H9 (cell line): ENCODE results near the gene MSI2. TPM values are rescaled to one million over a fixed set of nuclear protein-coding genes. Genes with fewer than 3 reads are reported as not detected.

Experiments
- DNase-seq: peaks from one replicate; pipeline ENCODE4 v3.0.0-alpha.2; 2017
- H2AFZ ChIP-seq: one replicate; pipeline ENCODE4 v1.6.1; 2013; ENCODE audit warnings: mild to moderate bottlenecking, low read length, control low read depth, moderate library complexity
- H2AK5ac ChIP-seq: 2 replicates; pipeline ENCODE4 v1.6.1; 2013; ENCODE audit warnings: low read length, control low read depth, mixed read lengths; ENCODE audit not compliant: insufficient read length
- H2BK120ac ChIP-seq: one replicate; pipeline ENCODE4 v1.6.1; 2013; ENCODE audit warnings: low read depth, mild to moderate bottlenecking, low read length, control low read depth, inconsistent platforms; ENCODE audit not compliant: poor library complexity, severe bottlenecking
- H2BK12ac ChIP-seq: 2 replicates; pipeline ENCODE4 v1.6.1; 2013; ENCODE audit warnings: low read length, control low read depth, mixed read lengths, low read depth; ENCODE audit not compliant: insufficient read length
- H2BK15ac ChIP-seq: 2 replicates; pipeline ENCODE4 v1.6.1; 2013; ENCODE audit warnings: low read depth, low read length, control low read depth
- H2BK20ac ChIP-seq: one replicate; pipeline ENCODE4 v1.6.1; 2013; ENCODE audit warnings: low read depth, mild to moderate bottlenecking, low read length, control low read depth, inconsistent platforms; ENCODE audit not compliant: poor library complexity, severe bottlenecking
- H2BK5ac ChIP-seq: 2 replicates; pipeline ENCODE4 v1.6.1; 2013; ENCODE audit warnings: low read length, control low read depth, mixed read lengths; ENCODE audit not compliant: insufficient read length
- H3K14ac ChIP-seq: 2 replicates; pipeline ENCODE4 v1.6.1; 2013; ENCODE audit warnings: low read length, control low read depth; ENCODE audit not compliant: insufficient read depth
- H3K18ac ChIP-seq: 2 replicates; pipeline ENCODE4 v1.6.1; 2013; ENCODE audit warnings: low read depth, mild to moderate bottlenecking, mixed read lengths, low read length, control low read depth; ENCODE audit not compliant: insufficient read length
- H3K23ac ChIP-seq: 2 replicates; pipeline ENCODE4 v1.6.1; 2013; ENCODE audit warnings: low read length, control low read depth, mixed read lengths, low read depth; ENCODE audit not compliant: insufficient read length
- H3K23me2 ChIP-seq: 2 replicates; pipeline ENCODE4 v1.6.1; 2013; ENCODE audit warnings: low read depth, mild to moderate bottlenecking, mixed read lengths, low read length, control low read depth; ENCODE audit not compliant: insufficient read length, poor library complexity, severe bottlenecking
- H3K27ac ChIP-seq: 2 replicates; pipeline ENCODE4 v1.5.1; 2013; ENCODE audit warnings: low read length, control low read depth, mixed read lengths, low read depth; ENCODE audit not compliant: insufficient read length
- H3K27me3 ChIP-seq: 2 replicates; pipeline ENCODE4 v1.6.1; 2013; ENCODE audit warnings: low read length, control low read depth, inconsistent platforms; ENCODE audit not compliant: insufficient read depth
- H3K4ac ChIP-seq: 2 replicates; pipeline ENCODE4 v1.6.1; 2013; ENCODE audit warnings: low read depth, mild to moderate bottlenecking, control low read depth, inconsistent platforms, low read length, moderate library complexity
- H3K4me1 ChIP-seq: 2 replicates; pipeline ENCODE4 v1.6.1; 2013; ENCODE audit warnings: low read length, control low read depth, inconsistent platforms; ENCODE audit not compliant: insufficient read depth
- H3K4me2 ChIP-seq: 2 replicates; pipeline ENCODE4 v1.6.1; 2013; ENCODE audit warnings: low read length, control low read depth, mixed read lengths; ENCODE audit not compliant: insufficient read length, insufficient read depth
- H3K56ac ChIP-seq: 2 replicates; pipeline ENCODE4 v1.6.1; 2013; ENCODE audit warnings: low read depth, mild to moderate bottlenecking, mixed read lengths, low read length, control low read depth; ENCODE audit not compliant: insufficient read length
- H3K79me1 ChIP-seq: 2 replicates; pipeline ENCODE4 v1.6.1; 2013; ENCODE audit warnings: low read depth, mild to moderate bottlenecking, moderate library complexity, low read length, control low read depth, inconsistent platforms; ENCODE audit not compliant: insufficient read depth, poor library complexity, severe bottlenecking
- H3K79me2 ChIP-seq: 2 replicates; pipeline ENCODE4 v1.6.1; 2013; ENCODE audit warnings: low read length, control low read depth, inconsistent platforms; ENCODE audit not compliant: insufficient read depth
- H3K9ac ChIP-seq: 2 replicates; pipeline ENCODE4 v1.6.1; 2013; ENCODE audit warnings: low read length, control low read depth, mixed read lengths; ENCODE audit not compliant: insufficient read length; ENCODE audit errors: extremely low read depth
- H3K9me3 ChIP-seq: one replicate; pipeline ENCODE4 v1.6.1; 2013; ENCODE audit warnings: low read depth, low read length, inconsistent platforms; ENCODE audit not compliant: control insufficient read depth
- H3T11ph ChIP-seq: one replicate; pipeline ENCODE4 v1.6.1; 2013; ENCODE audit warnings: mild to moderate bottlenecking, low read length, control low read depth, inconsistent platforms
- H4K20me1 ChIP-seq: one replicate; pipeline ENCODE4 v1.6.1; 2013; ENCODE audit not compliant: control insufficient read depth, insufficient read length, insufficient read depth
- H4K5ac ChIP-seq: 2 replicates; pipeline ENCODE4 v1.6.1; 2013; ENCODE audit warnings: low read depth, mild to moderate bottlenecking, mixed read lengths, low read length, control low read depth; ENCODE audit not compliant: insufficient read length
- H4K8ac ChIP-seq: replicated peaks from 2 replicates; pipeline ENCODE4 v1.6.1; 2013; ENCODE audit warnings: low read length, control low read depth, mixed read lengths, low read depth; ENCODE audit not compliant: insufficient read length
- H4K91ac ChIP-seq: 2 replicates; pipeline ENCODE4 v1.6.1; 2013; ENCODE audit warnings: low read depth, mild to moderate bottlenecking, moderate library complexity, mixed read lengths, low read length, control low read depth; ENCODE audit not compliant: insufficient read length
- H3K27ac Mint-ChIP-seq, 3 experiments: 2 replicates in 2 of 3; 3 replicates in 1 of 3; pipeline ENCODE4 v1.8.0; 2020 to 2021; ENCODE audit warnings: mixed read lengths in 3 of 3, mild to moderate bottlenecking in 1 of 3, moderate library complexity in 1 of 3
- H3K27me3 Mint-ChIP-seq: 2 replicates; pipeline ENCODE4 v1.8.0; 2021; ENCODE audit warnings: low read depth, mild to moderate bottlenecking, moderate library complexity, mixed read lengths
- H3K36me3 Mint-ChIP-seq, 3 experiments: 2 replicates in 2 of 3; 3 replicates in 1 of 3; pipeline ENCODE4 v1.8.0; 2020 to 2021; ENCODE audit warnings: low read depth in 3 of 3, mixed read lengths in 3 of 3; ENCODE audit not compliant: insufficient read depth in 1 of 3
- H3K4me1 Mint-ChIP-seq, 2 experiments: 2 replicates each; pipeline ENCODE4 v1.8.0; 2020; ENCODE audit warnings: mixed read lengths in 2 of 2
- H3K4me3 Mint-ChIP-seq, 2 experiments: 2 replicates in 1 of 2; 3 replicates in 1 of 2; pipeline ENCODE4 v1.8.0; 2020 to 2021; ENCODE audit warnings: mild to moderate bottlenecking in 2 of 2, mixed read lengths in 2 of 2, moderate library complexity in 1 of 2
- H3K9me3 Mint-ChIP-seq, 2 experiments: 2 replicates in 1 of 2; 3 replicates in 1 of 2; pipeline ENCODE4 v1.8.0; 2020; ENCODE audit warnings: mild to moderate bottlenecking in 2 of 2, mixed read lengths in 2 of 2, moderate library complexity in 1 of 2
- WGBS: extraction: QIAGEN DNeasy Blood & Tissue Kit; methylation state at CpG from one replicate; pipeline ENCODE4 v1.1.7; 2013; ENCODE audit warnings: missing lambda C conversion rate, low lambda C conversion rate, mixed read lengths; ENCODE audit not compliant: insufficient read length; ENCODE audit errors: extremely low coverage; 5-methylcytosine and 5-hydroxymethylcytosine counted together
- total RNA-seq: library from RNA; stranded (reverse); gene quantifications from 2 replicates; pipeline ENCODE4 v1.2.1, GENCODE V29; 2021
- TF ChIP-seq, protein P1 (sequence below): fragments of 200-600 bp; sonication (generic); conservative IDR thresholded peaks from 3 replicates; pipeline ENCODE4 v1.8.0; 2021; ENCODE audit warnings: antibody characterized with exemption, mild to moderate bottlenecking

MSI2 gene
- total RNA-seq, 1 experiment from 2014 or later: 98.5 TPM

DNA sequence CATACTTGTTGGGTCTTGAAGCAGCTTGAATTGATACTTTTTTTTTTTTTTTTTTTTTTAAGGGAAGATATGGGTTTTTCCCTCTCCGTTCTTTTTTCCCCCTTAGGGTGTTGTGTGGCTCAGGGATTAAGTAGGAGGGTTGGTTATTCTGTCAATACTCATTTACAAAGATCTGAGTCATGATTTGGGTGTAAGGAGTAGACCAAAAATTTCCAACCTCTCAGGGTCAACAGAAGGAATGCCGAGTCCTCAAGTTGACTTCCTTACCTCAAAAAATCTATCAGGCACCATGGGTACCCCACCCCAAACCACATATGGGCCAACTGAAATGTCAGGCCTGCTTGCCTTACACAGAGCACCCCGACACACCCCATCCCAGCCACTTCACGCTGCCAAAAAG, 258.3 kb downstream of the MSI2 start:
- H3K36me3 Mint-ChIP-seq: peaks cover 0 to 10% (median 5%) of the 10 kb centered on the region in 3 experiments; a peak in 4 of 7 replicates
- Histone ChIP-seq H2BK120ac (no peak overlapping the region), H4K5ac (no peak overlapping the region), H3T11ph (no peak overlapping the region), H3K14ac (no peak overlapping the region), H3K4ac (no peak overlapping the region), H2BK20ac (no peak overlapping the region), H3K27me3 (no peaks in the 10 kb centered on the region), H3K4me1 (no peaks in the 10 kb centered on the region; the same call in 1 of the 2 replicates), H3K9me3 (no peaks in the 10 kb centered on the region), H3K56ac (no peak overlapping the region), H4K91ac (no peak overlapping the region), H2BK12ac (no peak overlapping the region), H2AK5ac (no peak overlapping the region), H3K9ac (no peak overlapping the region), H3K4me2 (no peak overlapping the region), H4K20me1 (no peaks in the 10 kb centered on the region), H2BK5ac (no peak overlapping the region), H3K23ac (no peak overlapping the region), H3K27ac (no peak overlapping the region), H3K18ac (no peak overlapping the region), H2BK15ac (no peak overlapping the region), H3K23me2 (no peaks in the 10 kb centered on the region), H4K8ac (no peak overlapping the region), H3K79me2 (no peaks in the 10 kb centered on the region; the same call in 1 of the 2 replicates), H3K79me1 (no peaks in the 10 kb centered on the region), H2AFZ (no peak overlapping the region)
- H3K4me3 Mint-ChIP-seq: no peak overlapping the region
- no peak for DNase-seq
- peak overlapping the region in 2 of 3 experiments; percentile 64 to 70; a peak in 2 of 7 replicates for H3K27ac Mint-ChIP-seq
- no peaks in the 10 kb centered on the region for H3K27me3 Mint-ChIP-seq
- WGBS: no CpG with 5 or more reads among the region's 4 CpGs
- peaks cover 48 to 66% of the 10 kb centered on the region in 2 experiments for H3K4me1 Mint-ChIP-seq
- TF ChIP-seq, protein P1, sequence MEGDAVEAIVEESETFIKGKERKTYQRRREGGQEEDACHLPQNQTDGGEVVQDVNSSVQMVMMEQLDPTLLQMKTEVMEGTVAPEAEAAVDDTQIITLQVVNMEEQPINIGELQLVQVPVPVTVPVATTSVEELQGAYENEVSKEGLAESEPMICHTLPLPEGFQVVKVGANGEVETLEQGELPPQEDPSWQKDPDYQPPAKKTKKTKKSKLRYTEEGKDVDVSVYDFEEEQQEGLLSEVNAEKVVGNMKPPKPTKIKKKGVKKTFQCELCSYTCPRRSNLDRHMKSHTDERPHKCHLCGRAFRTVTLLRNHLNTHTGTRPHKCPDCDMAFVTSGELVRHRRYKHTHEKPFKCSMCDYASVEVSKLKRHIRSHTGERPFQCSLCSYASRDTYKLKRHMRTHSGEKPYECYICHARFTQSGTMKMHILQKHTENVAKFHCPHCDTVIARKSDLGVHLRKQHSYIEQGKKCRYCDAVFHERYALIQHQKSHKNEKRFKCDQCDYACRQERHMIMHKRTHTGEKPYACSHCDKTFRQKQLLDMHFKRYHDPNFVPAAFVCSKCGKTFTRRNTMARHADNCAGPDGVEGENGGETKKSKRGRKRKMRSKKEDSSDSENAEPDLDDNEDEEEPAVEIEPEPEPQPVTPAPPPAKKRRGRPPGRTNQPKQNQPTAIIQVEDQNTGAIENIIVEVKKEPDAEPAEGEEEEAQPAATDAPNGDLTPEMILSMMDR: no peak
- H3K9me3 Mint-ChIP-seq: no peaks in the 10 kb centered on the region
